Cardiac muscle cell (in vitro differentiated cells and primary cell): ENCODE data around the gene TMEM266. TPM values are rescaled to one million over a fixed set of nuclear protein-coding genes. Genes with fewer than 3 reads are reported as not detected.

Experiments used
- DNase-seq, 2 donors: peaks; one replicate each; pipeline versions ENCODE4 v3.0.0 to v3.0.0-alpha.2; 2010 to 2017; ENCODE audit warnings: low read depth in 1 of 2, low spot score in 1 of 2
- H3K27ac ChIP-seq: fragments of 200-600 bp; sonication (generic); 2 replicates; pipeline ENCODE4 v1.5.1; 2016
- H3K27me3 ChIP-seq: fragments of 200-600 bp; sonication (generic); 2 replicates; pipeline ENCODE4 v1.6.0; 2016; ENCODE audit warnings: control low read depth
- H3K36me3 ChIP-seq: fragments of 200-600 bp; sonication (generic); 2 replicates; pipeline ENCODE4 v1.5.1; 2016; ENCODE audit warnings: control low read depth
- H3K4me1 ChIP-seq: fragments of 200-600 bp; sonication (generic); 2 replicates; pipeline ENCODE4 v1.8.1; 2017; ENCODE audit warnings: low read depth, mild to moderate bottlenecking, mixed run types
- H3K4me3 ChIP-seq: fragments of 200-600 bp; sonication (generic); 2 replicates; pipeline ENCODE4 v1.5.1; 2016; ENCODE audit warnings: mild to moderate bottlenecking
- H3K9me3 ChIP-seq: fragments of 200-600 bp; sonication (generic); 2 replicates; pipeline ENCODE4 v1.5.1; 2017; ENCODE audit warnings: low read depth, mild to moderate bottlenecking, control low read depth
- CTCF ChIP-seq: IDR thresholded peaks from 2 replicates; pipeline ENCODE4 v1.5.1; 2012; ENCODE audit warnings: low read depth, mild to moderate bottlenecking, low read length
- polyA plus RNA-seq: library from polyadenylated mRNA; unstranded; fragments of >200 nt; fragmentation: Nextera tagmentation; extraction: Ambion mirVana; gene quantifications from 2 replicates; pipeline ENCODE4 v1.2.1, GENCODE V29; 2016
- total RNA-seq: library from RNA; depleted of rRNA; stranded (reverse); fragments of >200 nt; gene quantifications from 2 replicates; pipeline ENCODE4 v1.2.3, GENCODE V29; 2016

TMEM266 gene
- total and polyA plus RNA-seq, 2 experiments from 2014 or later: 0.12 to 1.5 TPM

GRCh38 chr15:76223521-76223920 lies 163.7 kb downstream of the TMEM266 start:
- DNase-seq: no peak
- Histone ChIP-seq H3K4me1 (no peaks in the 10 kb centered on the region), H3K27me3 (no peaks in the 10 kb centered on the region), H3K4me3 (no peak overlapping the region), H3K9me3 (no peaks in the 10 kb centered on the region), H3K27ac (no peak overlapping the region), H3K36me3 (no peaks in the 10 kb centered on the region)
- no peak for TF ChIP-seq CTCF

GRCh38 chr15:76229266-76229665 lies 169.5 kb downstream of the TMEM266 start:
- H3K27ac ChIP-seq: no peak overlapping the region
- peaks cover 3% of the 10 kb centered on the region for H3K4me1 ChIP-seq
- H3K27me3 ChIP-seq: no peaks in the 10 kb centered on the region
- no peak for TF ChIP-seq CTCF
- no peaks in the 10 kb centered on the region for H3K9me3 ChIP-seq
- DNase-seq: no peak
- H3K36me3 ChIP-seq: no peaks in the 10 kb centered on the region
- no peak overlapping the region for H3K4me3 ChIP-seq

- no peaks in the 10 kb centered on the region for H3K9me3 ChIP-seq
- H3K27ac ChIP-seq: no peak overlapping the region
- TF ChIP-seq CTCF: no peak
- H3K4me1 ChIP-seq: peaks cover 3% of the 10 kb centered on the region
- DNase-seq: no peak
- no peaks in the 10 kb centered on the region for H3K27me3 ChIP-seq
- no peaks in the 10 kb centered on the region for H3K36me3 ChIP-seq
- H3K4me3 ChIP-seq: no peak overlapping the region
These were observed 174.1 kb downstream of the TMEM266 start for GRCh38 chr15:76233921-76234320.

- Histone ChIP-seq H3K4me1 (peaks cover 3% of the 10 kb centered on the region), H3K27me3 (no peaks in the 10 kb centered on the region), H3K36me3 (no peaks in the 10 kb centered on the region), H3K4me3 (no peak overlapping the region), H3K9me3 (no peaks in the 10 kb centered on the region), H3K27ac (no peak overlapping the region)
- no peak for DNase-seq
- TF ChIP-seq CTCF: no peak
These were observed 174.6 kb downstream of the TMEM266 start for GRCh38 chr15:76234337-76234889.

- Histone ChIP-seq H3K4me1 (no peaks in the 10 kb centered on the region), H3K4me3 (no peak overlapping the region), H3K36me3 (no peaks in the 10 kb centered on the region), H3K27me3 (no peaks in the 10 kb centered on the region), H3K9me3 (no peaks in the 10 kb centered on the region), H3K27ac (no peak overlapping the region)
- DNase-seq: peak; percentile 45 to 66
- TF ChIP-seq CTCF: peak; percentile 50
These were observed 175.5 kb downstream of the TMEM266 start for GRCh38 chr15:76235186-76235826.
